Suprapubic skin (tissue), 4 donors: ENCODE results near the gene FHL5. TPM values are rescaled to one million over a fixed set of nuclear protein-coding genes. Genes with fewer than 3 reads are reported as not detected.

Source experiments
- DNase-seq, 2 donors: peaks; one replicate each; pipeline ENCODE4 v3.0.0-alpha.2; 2019; ENCODE audit warnings: low spot score in 2 of 2
- H3K27ac ChIP-seq: fragments of 200-600 bp; sonication (generic); one replicate; pipeline ENCODE4 v1.5.1; 2019
- H3K27me3 ChIP-seq: fragments of 200-600 bp; sonication (generic); one replicate; pipeline ENCODE4 v1.5.1; 2019
- H3K36me3 ChIP-seq: fragments of 200-600 bp; sonication (generic); one replicate; pipeline ENCODE4 v1.5.1; 2019
- H3K4me1 ChIP-seq: fragments of 200-600 bp; sonication (generic); one replicate; pipeline ENCODE4 v1.5.1; 2019
- H3K4me3 ChIP-seq: fragments of 200-600 bp; sonication (generic); one replicate; pipeline ENCODE4 v1.5.1; 2019; ENCODE audit warnings: mild to moderate bottlenecking
- H3K9me3 ChIP-seq: fragments of 200-600 bp; sonication (generic); one replicate; pipeline ENCODE4 v1.5.1; 2019
- CTCF ChIP-seq, 2 donors: fragments of 200-600 bp in 1 of 2; fragments of 450-650 bp in 1 of 2; sonication (generic) in 1 of 2; IDR thresholded peaks; one replicate each; pipeline ENCODE4 v1.5.1; 2016 to 2019; ENCODE audit warnings: antibody characterized with exemption in 2 of 2, mild to moderate bottlenecking in 1 of 2, moderate library complexity in 1 of 2
- EP300 ChIP-seq: sonication (generic); formaldehyde crosslinking; IDR thresholded peaks from one replicate; pipeline ENCODE4 v1.6.1; 2017; ENCODE audit warnings: antibody characterized with exemption
- POLR2A ChIP-seq, 2 donors: fragments of 450-650 bp; IDR thresholded peaks; one replicate each; pipeline ENCODE4 v1.6.1; 2017; ENCODE audit warnings: antibody characterized with exemption in 2 of 2, mild to moderate bottlenecking in 2 of 2, moderate library complexity in 2 of 2
- POLR2AphosphoS5 ChIP-seq, 3 donors: sonication (generic); formaldehyde crosslinking; IDR thresholded peaks; one replicate each; pipeline ENCODE4 v1.6.1; 2017; ENCODE audit warnings: antibody characterized with exemption in 3 of 3
- WGBS: methylation state at CpG from one replicate; pipeline ENCODE4 v1.1.5; 2018; 5-methylcytosine and 5-hydroxymethylcytosine counted together
- total RNA-seq, 4 donors: library from RNA; depleted of rRNA; stranded (reverse); fragments of >200 nt; gene quantifications; one replicate each; pipeline ENCODE4 v1.1.0, GENCODE V29; 2016

FHL5 gene
- 10 to 100 TPM in 1 of 4 donors, 1 to 10 TPM in 3; 2.5 to 12.6 (median 6.9) TPM for total RNA-seq

- WGBS = 11% methylated on average over 3 of the region's 3 CpGs
- DNase-seq = no peak
Observed at GRCh38 chr6:96562886-96563285, at the start of gene FHL5. TSS of gene FHL5 (plus strand) at chr6:96563128. CDS start at chr6:96603614, 40,486 bp downstream.

GRCh38 chr6:96520171-96521115 lies 42.5 kb upstream of the FHL5 start:
- H3K9me3 ChIP-seq = no peaks in the 10 kb centered on the region
- H3K27me3 ChIP-seq = no peaks in the 10 kb centered on the region
- WGBS = 54% methylated on average over 6 of the region's 6 CpGs
- H3K4me3 ChIP-seq = peak overlapping the region; percentile 90
- no peak for DNase-seq
- H3K36me3 ChIP-seq = peaks cover 2% of the 10 kb centered on the region
- H3K4me1 ChIP-seq = peaks cover 27% of the 10 kb centered on the region
- H3K27ac ChIP-seq = peak overlapping the region; percentile 96
- TF ChIP-seq POLR2AphosphoS5 (IDR thresholded peaks at IDR 0.05) (no peak), EP300 (no peak), CTCF (IDR thresholded peaks at IDR 0.05) (no peak), POLR2A (IDR thresholded peaks at IDR 0.05) (no peak)

More at GRCh38 chr6:96562886-96563285, at the start of gene FHL5:
- no peaks in the 10 kb centered on the region for H3K27me3 ChIP-seq
- no peaks in the 10 kb centered on the region for H3K9me3 ChIP-seq
- no peak for TF ChIP-seq POLR2A (IDR thresholded peaks at IDR 0.05)
- no peak for TF ChIP-seq EP300
- TF ChIP-seq CTCF (IDR thresholded peaks at IDR 0.05) = no peak
- TF ChIP-seq POLR2AphosphoS5 (IDR thresholded peaks at IDR 0.05) = no peak
- H3K4me1 ChIP-seq = no peaks in the 10 kb centered on the region
- H3K36me3 ChIP-seq = no peaks in the 10 kb centered on the region
- H3K27ac ChIP-seq = no peak within 1 kb of the TSS
- H3K4me3 ChIP-seq = peak within 1 kb of the TSS; percentile 15

GRCh38 chr6:96521306-96521643 lies 41.7 kb upstream of the FHL5 start:
- peaks cover 10% of the 10 kb centered on the region for H3K36me3 ChIP-seq
- DNase-seq = no peak
- peak overlapping the region; percentile 96 for H3K27ac ChIP-seq
- TF ChIP-seq EP300 (no peak), CTCF (IDR thresholded peaks at IDR 0.05) (no peak), POLR2A (IDR thresholded peaks at IDR 0.05) (no peak), POLR2AphosphoS5 (IDR thresholded peaks at IDR 0.05) (no peak)
- H3K9me3 ChIP-seq = no peaks in the 10 kb centered on the region
- peaks cover 27% of the 10 kb centered on the region for H3K4me1 ChIP-seq
- peak overlapping the region; percentile 90 for H3K4me3 ChIP-seq
- no peaks in the 10 kb centered on the region for H3K27me3 ChIP-seq
- WGBS = 0% methylated on average over 8 of the region's 8 CpGs

- TF ChIP-seq POLR2AphosphoS5 (IDR thresholded peaks at IDR 0.05) (peak; percentile 84 to 97 (median 91)), POLR2A (IDR thresholded peaks at IDR 0.05) (peak; percentile 82 to 86), EP300 (no peak), CTCF (IDR thresholded peaks at IDR 0.05) (peak in 1 of 2 donors; percentile 10)
- peak; percentile 96 for DNase-seq
- WGBS = under 1% methylated on average over 55 of the region's 63 CpGs
- H3K36me3 ChIP-seq = peaks cover 11% of the 10 kb centered on the region
- no peaks in the 10 kb centered on the region for H3K9me3 ChIP-seq
- peak within 1 kb of the TSS; percentile 90 for H3K4me3 ChIP-seq
- H3K27ac ChIP-seq = peak within 1 kb of the TSS; percentile 96
- no peaks in the 10 kb centered on the region for H3K27me3 ChIP-seq
- H3K4me1 ChIP-seq = peaks cover 27% of the 10 kb centered on the region
Observed at GRCh38 chr6:96521644-96522464, 41.1 kb upstream of the FHL5 start, which contains the start of gene UFL1. TSS of gene UFL1 (plus strand) at chr6:96521806. CDS start at chr6:96521874, 68 bp downstream.
